DOHH2 (cell line): Measurements from ENCODE around the gene PRKAG3.

ENCODE experiments used
- H3F3A ChIP-seq: fragments of 200-600 bp; sonication (generic), shearing (Covaris generic); 2 replicates; pipeline ENCODE4 v1.6.0; 2016; ENCODE audit warnings: antibody characterized with exemption, mild to moderate bottlenecking; ENCODE audit not compliant: control insufficient read depth, insufficient read depth
- H3K27ac ChIP-seq: fragments of 200-600 bp; sonication (generic); 2 replicates; pipeline ENCODE4 v1.5.1; 2014; ENCODE audit warnings: low read depth, mild to moderate bottlenecking, low read length, moderate library complexity
- H3K27me3 ChIP-seq: fragments of 200-600 bp; sonication (generic); 2 replicates; pipeline ENCODE4 v1.6.1; 2014; ENCODE audit warnings: mild to moderate bottlenecking, low read length, mixed read lengths; ENCODE audit not compliant: control insufficient read depth
- H3K36me3 ChIP-seq: fragments of 200-600 bp; sonication (generic); 2 replicates; pipeline ENCODE4 v1.6.1; 2014; ENCODE audit warnings: mild to moderate bottlenecking, low read length, moderate library complexity, mixed read lengths; ENCODE audit not compliant: control insufficient read depth
- H3K4me1 ChIP-seq: fragments of 200-600 bp; sonication (generic); 2 replicates; pipeline ENCODE4 v1.6.1; 2014; ENCODE audit warnings: mild to moderate bottlenecking, low read length, mixed read lengths; ENCODE audit not compliant: control insufficient read depth
- H3K4me2 ChIP-seq: fragments of 200-600 bp; sonication (generic); 2 replicates; pipeline ENCODE4 v1.6.0; 2014; ENCODE audit warnings: mild to moderate bottlenecking, low read length, moderate library complexity
- H3K4me3 ChIP-seq: fragments of 200-600 bp; sonication (generic); 2 replicates; pipeline ENCODE4 v1.5.1; 2014; ENCODE audit warnings: mild to moderate bottlenecking, low read length, mixed read lengths
- H3K79me2 ChIP-seq: fragments of 200-600 bp; sonication (generic); 2 replicates; pipeline ENCODE4 v1.6.1; 2014; ENCODE audit warnings: mild to moderate bottlenecking, low read length, mixed read lengths; ENCODE audit not compliant: control insufficient read depth
- H3K9me2 ChIP-seq: fragments of 200-600 bp; sonication (generic); replicated peaks from 2 replicates; pipeline ENCODE4 v1.6.1; 2014; ENCODE audit warnings: mild to moderate bottlenecking, low read length, mixed read lengths; ENCODE audit not compliant: control insufficient read depth
- H3K9me3 ChIP-seq: fragments of 200-600 bp; sonication (generic); 2 replicates; pipeline ENCODE4 v1.6.1; 2014; ENCODE audit warnings: antibody characterized with exemption, low read length, mixed read lengths; ENCODE audit not compliant: control insufficient read depth, insufficient read depth
- H4K20me1 ChIP-seq: fragments of 200-600 bp; sonication (generic); 2 replicates; pipeline ENCODE4 v1.6.0; 2014; ENCODE audit warnings: low read depth, mild to moderate bottlenecking, antibody characterized with exemption, low read length, moderate library complexity; ENCODE audit not compliant: control insufficient read depth, insufficient read depth
- EZH2phosphoT487 ChIP-seq: fragments of 200-600 bp; sonication (generic); IDR thresholded peaks from 2 replicates; pipeline ENCODE4 v1.6.1; 2017; ENCODE audit warnings: borderline replicate concordance, mild to moderate bottlenecking, antibody characterized with exemption, low read length, moderate library complexity, mixed read lengths
- TF ChIP-seq, protein P1 (sequence below): fragments of 200-600 bp; sonication (generic); IDR thresholded peaks from one replicate; pipeline ENCODE4 v1.5.1; 2014; ENCODE audit warnings: antibody characterized with exemption, mild to moderate bottlenecking, low read depth, low read length; ENCODE audit not compliant: poor library complexity, severe bottlenecking

Gene PRKAG3

DNA sequence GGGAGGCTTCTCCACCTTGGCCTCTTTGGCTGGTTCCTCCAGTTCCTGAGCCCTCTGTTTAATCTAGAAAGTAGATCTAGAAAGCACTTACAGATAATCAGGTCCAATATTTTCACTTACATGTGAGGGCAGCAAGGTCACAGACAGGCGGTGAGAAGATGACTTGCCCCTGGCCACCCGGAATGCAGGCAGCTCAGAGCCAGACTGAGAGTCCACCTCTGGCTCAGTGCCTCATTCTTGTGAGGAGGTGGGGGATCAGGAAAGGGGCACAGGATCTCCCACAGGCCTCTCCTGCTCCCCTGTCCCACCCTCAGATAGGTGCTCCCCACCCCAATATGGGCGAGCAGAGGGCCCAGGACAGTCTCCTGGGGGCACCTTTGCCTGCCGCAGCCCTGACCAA lies 33.8 kb upstream of the PRKAG3 start:
- Histone ChIP-seq H3K9me3 (no peaks in the 10 kb centered on the region), H3K36me3 (no peaks in the 10 kb centered on the region), H3K4me3 (no peak overlapping the region), H3K27me3 (peaks cover 36% of the 10 kb centered on the region), H3K27ac (no peak overlapping the region), H4K20me1 (no peaks in the 10 kb centered on the region), H3K4me2 (no peak overlapping the region), H3K9me2 (no peaks in the 10 kb centered on the region), H3K4me1 (no peaks in the 10 kb centered on the region), H3K79me2 (no peaks in the 10 kb centered on the region), H3F3A (peaks cover 2% of the 10 kb centered on the region; the same call in 1 of the 2 replicates)
- no peak for TF ChIP-seq EZH2phosphoT487
- TF ChIP-seq, protein P1, sequence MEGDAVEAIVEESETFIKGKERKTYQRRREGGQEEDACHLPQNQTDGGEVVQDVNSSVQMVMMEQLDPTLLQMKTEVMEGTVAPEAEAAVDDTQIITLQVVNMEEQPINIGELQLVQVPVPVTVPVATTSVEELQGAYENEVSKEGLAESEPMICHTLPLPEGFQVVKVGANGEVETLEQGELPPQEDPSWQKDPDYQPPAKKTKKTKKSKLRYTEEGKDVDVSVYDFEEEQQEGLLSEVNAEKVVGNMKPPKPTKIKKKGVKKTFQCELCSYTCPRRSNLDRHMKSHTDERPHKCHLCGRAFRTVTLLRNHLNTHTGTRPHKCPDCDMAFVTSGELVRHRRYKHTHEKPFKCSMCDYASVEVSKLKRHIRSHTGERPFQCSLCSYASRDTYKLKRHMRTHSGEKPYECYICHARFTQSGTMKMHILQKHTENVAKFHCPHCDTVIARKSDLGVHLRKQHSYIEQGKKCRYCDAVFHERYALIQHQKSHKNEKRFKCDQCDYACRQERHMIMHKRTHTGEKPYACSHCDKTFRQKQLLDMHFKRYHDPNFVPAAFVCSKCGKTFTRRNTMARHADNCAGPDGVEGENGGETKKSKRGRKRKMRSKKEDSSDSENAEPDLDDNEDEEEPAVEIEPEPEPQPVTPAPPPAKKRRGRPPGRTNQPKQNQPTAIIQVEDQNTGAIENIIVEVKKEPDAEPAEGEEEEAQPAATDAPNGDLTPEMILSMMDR = no peak

DNA sequence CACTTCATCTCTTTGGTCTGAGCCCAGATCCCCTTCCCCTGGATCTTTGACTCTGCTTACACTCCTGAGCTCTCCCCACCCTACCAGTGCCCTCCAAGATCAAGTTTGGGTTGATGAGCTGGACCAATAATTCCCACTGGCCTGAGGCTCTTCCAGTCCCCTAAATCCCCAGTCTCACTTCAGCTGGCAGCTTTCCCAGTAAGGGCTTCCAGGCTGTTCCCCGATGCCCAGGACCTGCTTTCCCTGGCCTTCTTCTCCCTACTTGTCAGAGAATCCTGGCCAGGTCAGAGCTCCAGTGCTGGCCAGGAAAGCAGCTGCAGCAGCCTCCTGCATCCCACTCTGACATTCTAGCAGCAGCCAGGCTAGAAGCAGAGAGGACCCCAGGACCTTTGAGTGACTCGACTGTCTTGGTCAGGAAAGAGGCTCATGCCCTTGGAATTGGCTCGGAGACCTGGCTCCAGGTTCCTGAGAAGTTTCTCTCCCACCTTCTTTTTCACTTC lies 31.5 kb upstream of the PRKAG3 start:
- H3K9me3 ChIP-seq = no peaks in the 10 kb centered on the region
- no peaks in the 10 kb centered on the region for H3F3A ChIP-seq
- no peak overlapping the region for H3K27ac ChIP-seq
- no peaks in the 10 kb centered on the region for H3K36me3 ChIP-seq
- no peaks in the 10 kb centered on the region for H4K20me1 ChIP-seq
- peaks cover 47% of the 10 kb centered on the region for H3K27me3 ChIP-seq
- no peaks in the 10 kb centered on the region for H3K9me2 ChIP-seq
- no peak overlapping the region for H3K4me2 ChIP-seq
- H3K79me2 ChIP-seq = no peaks in the 10 kb centered on the region
- no peak overlapping the region for H3K4me3 ChIP-seq
- H3K4me1 ChIP-seq = no peaks in the 10 kb centered on the region
- TF ChIP-seq, protein P1 = no peak
- TF ChIP-seq EZH2phosphoT487 = no peak

GRCh38 chr2:218861645-218862318 lies 30.2 kb upstream of the PRKAG3 start:
- peaks cover 57% of the 10 kb centered on the region for H3K27me3 ChIP-seq
- H3F3A ChIP-seq = no peaks in the 10 kb centered on the region
- H3K4me3 ChIP-seq = no peak overlapping the region
- no peaks in the 10 kb centered on the region for H3K9me3 ChIP-seq
- no peaks in the 10 kb centered on the region for H3K79me2 ChIP-seq
- no peaks in the 10 kb centered on the region for H4K20me1 ChIP-seq
- no peaks in the 10 kb centered on the region for H3K36me3 ChIP-seq
- no peaks in the 10 kb centered on the region for H3K9me2 ChIP-seq
- no peak overlapping the region for H3K27ac ChIP-seq
- H3K4me1 ChIP-seq = no peaks in the 10 kb centered on the region
- no peak overlapping the region for H3K4me2 ChIP-seq
- no peak for TF ChIP-seq EZH2phosphoT487
- TF ChIP-seq, protein P1 = no peak
